Measurements from ENCODE around the gene SENP7.
"Not testable (repeated sequence)": the region's sequence is repeated elsewhere in the genome, so short reads cannot be mapped to it uniquely, and the experiment has no call there.

Gene SENP7

DNA sequence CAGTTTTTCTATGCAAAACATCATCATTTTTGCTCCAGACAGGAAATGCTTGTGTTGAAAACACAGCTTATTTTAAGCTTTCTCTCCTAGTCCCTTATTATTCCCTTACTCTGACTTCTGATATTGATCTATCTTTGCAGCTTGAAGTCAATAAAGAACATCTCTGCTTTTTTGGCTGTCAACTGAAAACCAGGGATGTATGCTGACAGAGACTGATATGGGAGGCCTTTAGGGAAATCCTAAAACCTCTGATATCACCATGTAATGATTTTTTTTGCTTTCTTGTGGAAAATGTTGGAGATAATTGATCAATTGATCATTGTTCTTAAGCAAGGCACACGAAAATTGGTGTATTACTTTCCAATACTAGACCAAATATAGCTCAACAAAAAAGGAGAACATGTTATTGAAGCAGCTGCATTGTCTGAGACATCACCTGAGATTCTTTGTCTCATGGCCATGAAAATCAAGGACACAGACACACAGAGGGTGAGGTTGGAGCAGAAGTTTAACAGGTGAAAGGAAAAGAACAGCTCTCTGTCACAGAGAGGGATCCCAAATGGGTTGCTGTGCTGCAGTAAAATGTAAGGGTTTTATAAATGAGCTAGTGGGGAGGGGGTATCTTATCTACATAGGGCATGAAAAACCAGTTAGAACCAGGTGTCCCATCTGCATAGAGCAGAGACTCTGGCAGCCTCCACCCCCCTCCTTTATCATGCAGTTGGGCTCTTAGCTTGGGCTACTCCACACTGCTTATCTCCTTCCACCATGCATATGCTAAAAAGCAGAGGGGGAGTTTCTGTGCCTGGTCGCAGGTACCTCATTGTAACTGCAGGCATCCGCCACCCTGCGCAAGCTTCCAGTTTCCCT, 17.0 kb upstream of the SENP7 start:
- DNase-seq (ENCODE audit: low read depth in 1 of 2, low spot score in 1 of 2) = no peak

GRCh38 chr3:101527906-101528305, 14.9 kb upstream of the SENP7 start:
- DNase-seq (ENCODE audit: low read depth in 1 of 2, low spot score in 1 of 2) = no peak

- no peak for DNase-seq (ENCODE audit: low read depth in 1 of 2, low spot score in 1 of 2)
Measured at GRCh38 chr3:101527441-101527840, 14.4 kb upstream of the SENP7 start.

DNA sequence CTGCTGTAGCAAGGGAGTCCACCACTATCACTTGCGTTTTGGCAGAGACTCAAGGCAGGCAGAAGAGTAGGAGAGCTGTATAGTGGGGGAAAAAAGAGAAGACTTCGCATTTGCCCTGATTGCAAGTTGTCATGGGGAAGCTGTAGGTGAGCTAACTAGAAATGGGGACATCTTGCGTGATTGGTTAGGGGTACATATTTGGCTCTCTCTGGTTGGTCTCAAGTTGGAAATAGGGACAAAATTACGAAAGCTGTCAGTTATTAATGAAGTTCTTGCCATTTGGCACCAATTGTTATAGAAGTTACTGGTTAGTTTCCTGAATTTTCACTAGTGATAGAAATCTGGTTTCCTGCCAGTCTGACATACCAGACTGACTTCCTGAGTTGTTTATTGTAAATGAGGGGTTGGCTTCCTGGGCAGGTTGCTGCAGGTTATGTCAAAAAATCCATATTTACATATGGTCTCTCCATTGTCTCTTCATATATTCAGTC, 8.2 kb upstream of the SENP7 start:
- no peak for DNase-seq (ENCODE audit: low read depth in 1 of 2, low spot score in 1 of 2)

DNA sequence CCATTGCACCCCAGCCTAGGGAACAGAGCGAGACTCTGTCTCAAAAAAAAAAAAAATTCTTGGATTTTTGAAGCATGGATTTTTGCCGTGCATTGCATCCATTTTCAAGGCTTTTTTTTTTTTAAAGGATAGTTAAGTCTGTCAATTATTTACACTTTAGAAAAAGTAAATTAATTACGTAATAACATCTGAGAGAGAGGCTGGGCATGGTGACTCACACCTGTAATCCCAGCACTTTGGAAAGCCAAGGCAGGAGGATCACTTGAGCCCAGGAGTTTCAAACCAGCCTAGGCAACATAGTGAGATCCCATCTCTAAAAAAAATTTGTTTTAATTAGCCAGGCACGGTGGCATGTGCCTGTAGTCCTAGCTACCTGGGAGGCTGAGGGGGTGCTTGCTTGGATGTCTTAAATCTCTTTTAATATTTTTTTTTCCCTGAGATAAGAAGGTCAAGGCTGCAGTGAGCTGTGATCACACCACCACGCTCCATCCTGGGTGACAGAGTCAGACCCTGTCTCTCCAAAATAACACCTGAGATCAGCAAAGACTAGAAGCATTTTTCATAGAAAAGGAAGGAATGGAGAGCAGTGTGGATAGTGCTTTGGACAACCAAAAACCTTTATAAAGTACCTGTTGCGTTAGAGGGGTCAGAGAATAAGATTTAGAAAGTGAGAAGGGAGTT, 6.8 kb upstream of the SENP7 start:
- no peak for DNase-seq (ENCODE audit: low read depth in 1 of 2, low spot score in 1 of 2)

- DNase-seq (ENCODE audit: low read depth in 1 of 2, low spot score in 1 of 2) = peak; percentile 21 to 55
Measured at GRCh38 chr3:101518421-101518871, 5.4 kb upstream of the SENP7 start.

- no peak for DNase-seq (ENCODE audit: low read depth in 1 of 2, low spot score in 1 of 2)
Measured at GRCh38 chr3:101513419-101513986, 491 bp upstream of the SENP7 start.

DNA sequence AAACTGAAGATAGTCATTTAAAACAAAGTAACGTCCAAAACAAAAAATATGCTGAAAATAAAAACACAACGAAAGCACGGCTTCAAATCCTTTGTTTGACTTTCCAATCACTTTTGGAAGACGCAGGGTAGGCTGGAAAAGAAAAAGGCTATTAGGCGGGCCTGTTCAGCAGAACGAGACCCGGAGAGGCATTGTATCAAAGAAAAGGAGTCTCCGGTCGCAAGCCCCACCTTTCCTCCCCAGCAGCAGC, 691 bp downstream of the SENP7 start:
- no peak for DNase-seq (ENCODE audit: low read depth in 1 of 2, low spot score in 1 of 2)

DNA sequence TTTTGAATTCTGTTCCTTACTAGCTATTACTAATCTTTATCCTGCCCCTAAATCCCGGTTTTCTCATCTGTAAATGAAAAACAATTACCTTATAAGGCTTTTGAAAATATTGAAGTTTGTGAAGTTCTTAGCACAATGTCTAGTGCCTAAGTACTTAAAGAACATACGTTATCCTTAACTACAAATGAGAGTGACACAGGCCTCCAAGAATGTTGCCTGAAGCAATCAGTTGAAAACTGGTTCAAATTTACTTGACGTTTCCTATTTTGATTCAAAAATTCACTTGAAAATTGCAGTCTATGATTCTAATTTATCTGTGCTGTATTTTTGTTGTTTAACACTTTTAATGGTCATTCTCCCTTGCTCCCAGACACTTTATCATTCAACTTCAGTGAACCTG, 3.2 kb downstream of the SENP7 start:
- no peak for DNase-seq (ENCODE audit: low read depth in 1 of 2, low spot score in 1 of 2)

- DNase-seq (ENCODE audit: low read depth in 1 of 2, low spot score in 1 of 2) = no peak
Measured at GRCh38 chr3:101509281-101509680, 3.7 kb downstream of the SENP7 start.

GRCh38 chr3:101501783-101502182, 11.2 kb downstream of the SENP7 start:
- DNase-seq (ENCODE audit: low read depth in 1 of 2, low spot score in 1 of 2) = no peak

- DNase-seq (ENCODE audit: low read depth in 1 of 2, low spot score in 1 of 2) = no peak
Measured at GRCh38 chr3:101500208-101500607, 12.8 kb downstream of the SENP7 start.

DNA sequence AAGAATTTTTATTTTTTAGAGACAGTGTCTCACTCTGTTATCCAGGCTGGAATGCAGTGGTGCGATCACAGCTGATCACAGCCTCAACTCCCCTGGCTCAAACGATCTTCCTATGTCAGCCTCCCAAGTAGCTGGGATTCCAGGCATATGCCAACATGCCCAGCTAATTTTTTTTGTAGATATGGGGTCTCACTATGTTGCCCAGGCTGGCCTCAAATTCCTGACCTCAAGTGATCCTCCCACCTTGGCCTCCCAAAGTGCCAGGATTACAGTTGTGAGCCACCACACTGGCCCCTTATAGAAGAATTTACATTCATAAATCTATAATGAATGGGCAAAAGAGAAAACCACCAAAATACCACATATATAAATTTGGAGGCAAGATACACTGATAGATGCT, 15.2 kb downstream of the SENP7 start:
- no peak for DNase-seq (ENCODE audit: low read depth in 1 of 2, low spot score in 1 of 2)

GRCh38 chr3:101495552-101495951, 17.5 kb downstream of the SENP7 start:
- no peak for DNase-seq (ENCODE audit: low read depth in 1 of 2, low spot score in 1 of 2)

GRCh38 chr3:101484805-101485620, 28.0 kb downstream of the SENP7 start:
- DNase-seq (ENCODE audit: low read depth in 1 of 2, low spot score in 1 of 2) = no peak

- no peak for DNase-seq (ENCODE audit: low read depth in 1 of 2, low spot score in 1 of 2)
Measured at GRCh38 chr3:101478980-101479379, 34.0 kb downstream of the SENP7 start.

DNA sequence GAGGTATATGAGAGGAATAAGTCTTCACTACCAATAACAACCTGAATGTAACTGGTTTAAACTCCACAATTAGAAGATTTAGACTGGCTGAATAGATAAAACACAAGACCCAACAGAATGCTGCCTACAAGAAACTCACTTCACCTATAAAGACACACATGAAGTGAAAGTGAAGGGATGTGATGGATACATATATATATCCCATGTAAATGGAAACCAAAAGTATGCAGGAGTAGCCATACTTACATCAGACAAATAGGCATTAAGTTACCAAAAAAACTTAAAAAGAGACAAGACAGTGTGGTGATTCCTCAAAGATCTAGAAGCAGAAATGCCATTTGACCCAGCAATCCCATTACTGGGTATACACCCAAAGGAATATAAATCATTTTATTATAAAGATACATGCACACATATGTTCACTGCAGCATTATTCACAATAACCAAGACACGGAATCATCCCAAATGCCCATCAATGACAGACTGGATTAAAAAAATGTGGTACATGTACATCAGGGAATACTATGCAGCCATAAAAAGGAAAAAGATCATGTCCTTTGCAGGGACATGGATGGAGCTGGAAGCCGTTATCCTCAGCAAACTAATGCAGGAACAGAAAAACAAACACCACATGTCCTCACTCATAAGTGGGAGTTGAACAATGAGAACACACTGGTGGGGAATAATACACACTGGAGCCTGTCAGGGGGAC, 38.0 kb downstream of the SENP7 start:
- DNase-seq (ENCODE audit: low read depth in 1 of 2, low spot score in 1 of 2) = not testable (repeated sequence)

DNA sequence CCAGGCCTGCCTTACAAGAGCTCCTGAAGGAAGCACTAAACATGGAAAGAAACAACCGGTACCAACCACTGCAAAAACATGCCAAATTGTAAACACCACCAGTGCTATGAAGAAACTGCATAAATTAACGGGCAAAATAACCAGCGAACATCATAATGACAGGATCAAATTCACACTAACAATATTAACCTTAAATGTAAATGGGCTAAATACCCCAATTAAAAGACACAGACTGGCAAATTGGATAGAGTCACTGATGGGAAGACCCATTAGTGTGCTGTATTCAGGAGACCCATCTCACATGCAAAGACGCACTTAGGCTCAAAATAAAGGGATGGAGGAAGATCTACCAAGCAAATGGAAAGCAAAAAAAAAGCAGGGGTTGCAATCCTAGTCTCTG, 44.3 kb downstream of the SENP7 start:
- DNase-seq (ENCODE audit: low read depth in 1 of 2, low spot score in 1 of 2) = not testable (repeated sequence)

DNA sequence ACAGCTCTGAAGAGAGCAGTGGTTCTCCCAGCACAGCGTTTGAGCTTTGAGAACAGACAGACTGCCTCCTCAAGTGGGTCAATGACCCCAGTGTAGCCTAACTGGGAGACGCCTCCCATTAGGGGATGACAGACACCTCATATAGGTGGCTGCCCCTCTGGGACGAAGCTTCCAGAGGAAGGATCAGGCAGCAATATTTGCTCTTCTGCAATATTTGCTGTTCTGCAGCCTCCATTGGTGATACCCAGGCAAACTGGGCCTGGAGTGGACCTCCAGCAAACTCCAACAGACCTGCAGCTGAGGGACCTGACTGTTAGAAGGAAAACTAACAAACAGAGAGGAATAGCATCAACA, 45.7 kb downstream of the SENP7 start:
- DNase-seq (ENCODE audit: low read depth in 1 of 2, low spot score in 1 of 2) = not testable (repeated sequence)

DNA sequence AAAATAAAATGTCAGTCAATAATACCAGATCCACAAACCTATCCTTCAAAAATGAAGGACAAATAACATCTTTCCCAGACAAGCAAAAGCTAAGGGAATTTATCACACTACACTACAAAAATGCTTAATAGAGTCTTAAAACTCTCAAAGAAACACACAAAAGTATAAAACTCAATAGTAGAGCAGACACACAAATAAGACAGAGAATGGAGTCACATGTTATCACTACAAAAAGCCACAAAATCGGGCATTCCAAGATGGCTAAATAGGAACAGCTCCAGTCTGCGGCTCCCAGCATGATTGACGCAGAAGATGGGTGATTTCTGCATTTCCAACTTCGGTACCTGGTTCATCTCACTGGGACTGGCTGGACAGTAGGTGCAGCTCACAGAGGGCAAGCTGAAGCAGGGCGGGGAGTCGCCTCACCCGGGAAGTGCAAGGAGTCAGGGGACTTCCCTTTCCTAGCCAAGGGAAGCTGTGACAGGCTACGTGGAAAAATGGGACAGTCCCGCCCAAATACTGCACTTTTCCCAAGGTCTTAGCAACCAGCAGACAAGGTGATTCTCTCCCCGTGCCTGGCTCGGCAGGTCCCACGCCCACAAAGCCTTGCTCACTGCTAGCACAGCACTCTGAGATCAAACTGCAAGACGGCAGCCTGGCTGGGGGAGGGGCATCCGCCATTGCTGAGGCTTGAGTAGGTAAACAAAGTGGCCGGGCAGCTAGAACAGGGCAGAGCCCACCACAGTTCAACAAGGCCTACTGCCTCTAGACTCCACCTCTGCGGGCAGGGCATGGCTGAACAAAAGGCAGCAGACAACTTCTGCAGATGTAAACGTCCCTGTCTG, 46.3 kb downstream of the SENP7 start:
- DNase-seq (ENCODE audit: low read depth in 1 of 2, low spot score in 1 of 2) = no peak

Measured in activated CD4-positive, alpha-beta T cell treated with anti-CD3 and anti-CD28 coated beads, Interleukin-2, amount 50 U/mL, for 24 hours (primary cell).